ENCODE results near the gene RDX.
"Not testable (repeated sequence)": the region's sequence is repeated elsewhere in the genome, so short reads cannot be mapped to it uniquely, and the experiment has no call there.

Gene RDX

GRCh38 chr11:110272919-110273318 is 23.5 kb downstream of the RDX start:
- DNase-seq (ENCODE audit: low read depth in 1 of 2, low spot score in 1 of 2), result no peak

- DNase-seq (ENCODE audit: low read depth in 1 of 2, low spot score in 1 of 2), result no peak
Measured at GRCh38 chr11:110269996-110270395, 26.4 kb downstream of the RDX start.

DNA sequence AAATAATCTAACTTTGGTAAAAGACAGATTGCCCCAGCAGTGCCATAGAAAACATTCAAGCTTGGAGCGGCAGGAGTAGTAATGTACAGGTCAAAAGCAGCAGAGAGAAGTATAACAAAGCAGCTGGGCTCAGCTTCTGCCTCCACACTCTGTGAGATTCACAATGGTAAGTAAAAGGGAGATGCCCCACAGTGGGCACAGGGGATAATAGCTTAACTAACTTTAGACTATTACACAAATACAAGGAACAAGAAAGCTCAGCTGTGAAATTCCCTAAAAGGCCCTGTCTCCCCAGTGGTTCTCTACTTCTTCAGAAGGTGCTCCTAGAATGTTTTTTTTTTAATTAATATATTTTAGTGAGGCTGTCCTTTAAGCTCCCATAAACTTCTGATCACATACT is 28.0 kb downstream of the RDX start:
- DNase-seq (ENCODE audit: low read depth in 1 of 2, low spot score in 1 of 2), result no peak

GRCh38 chr11:110262072-110262403 is 34.4 kb downstream of the RDX start:
- no peak for DNase-seq (ENCODE audit: low read depth in 1 of 2, low spot score in 1 of 2)

- no peak for DNase-seq (ENCODE audit: low read depth in 1 of 2, low spot score in 1 of 2)
Measured at GRCh38 chr11:110261195-110262071, 35.0 kb downstream of the RDX start.

GRCh38 chr11:110253525-110253924 is 42.9 kb downstream of the RDX start:
- DNase-seq (ENCODE audit: low read depth in 1 of 2, low spot score in 1 of 2), result no peak

- DNase-seq (ENCODE audit: low read depth in 1 of 2, low spot score in 1 of 2), result no peak
Measured at GRCh38 chr11:110251836-110252235, 44.6 kb downstream of the RDX start.

GRCh38 chr11:110250168-110250567 is 46.2 kb downstream of the RDX start:
- DNase-seq (ENCODE audit: low read depth in 1 of 2, low spot score in 1 of 2), result no peak

DNA sequence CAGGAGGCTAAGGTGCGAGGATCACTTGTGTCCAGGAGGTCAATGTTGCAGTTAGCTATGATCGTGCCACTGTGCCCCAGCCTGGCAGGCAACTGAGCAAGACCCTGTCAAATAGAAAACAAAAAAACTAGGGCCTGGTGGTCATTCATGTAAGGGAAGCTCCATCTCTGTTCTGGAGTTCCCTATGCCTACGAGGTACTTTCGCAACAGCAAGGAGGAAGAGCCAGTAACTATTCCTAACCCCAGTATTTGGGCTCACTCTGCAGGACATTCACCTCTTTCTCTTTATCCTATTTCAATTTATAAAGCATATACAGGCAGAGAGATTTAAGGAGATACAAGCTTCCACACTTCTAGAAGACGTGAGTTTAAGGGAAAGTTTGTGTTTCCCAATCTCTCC is 46.6 kb downstream of the RDX start:
- no peak for DNase-seq (ENCODE audit: low read depth in 1 of 2, low spot score in 1 of 2)

DNA sequence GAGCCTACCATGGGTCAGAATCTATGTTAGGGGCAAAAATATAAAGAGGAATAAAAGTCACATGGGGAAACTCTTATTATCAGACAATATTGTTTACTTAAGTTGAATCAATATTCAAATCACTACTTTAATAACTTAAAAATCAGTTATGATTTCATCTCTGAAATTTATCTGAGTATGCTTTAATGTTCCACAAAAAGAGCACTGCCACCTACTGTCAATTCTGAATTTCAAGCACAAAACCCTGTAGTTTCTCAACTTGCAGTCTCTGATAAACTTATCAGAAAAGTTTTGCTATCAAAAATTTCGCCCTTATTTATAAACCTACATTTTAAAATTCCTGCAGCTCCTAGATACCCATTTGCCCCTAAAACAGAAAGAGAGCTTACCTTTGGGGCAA is 47.3 kb downstream of the RDX start:
- no peak for DNase-seq (ENCODE audit: low read depth in 1 of 2, low spot score in 1 of 2)

DNA sequence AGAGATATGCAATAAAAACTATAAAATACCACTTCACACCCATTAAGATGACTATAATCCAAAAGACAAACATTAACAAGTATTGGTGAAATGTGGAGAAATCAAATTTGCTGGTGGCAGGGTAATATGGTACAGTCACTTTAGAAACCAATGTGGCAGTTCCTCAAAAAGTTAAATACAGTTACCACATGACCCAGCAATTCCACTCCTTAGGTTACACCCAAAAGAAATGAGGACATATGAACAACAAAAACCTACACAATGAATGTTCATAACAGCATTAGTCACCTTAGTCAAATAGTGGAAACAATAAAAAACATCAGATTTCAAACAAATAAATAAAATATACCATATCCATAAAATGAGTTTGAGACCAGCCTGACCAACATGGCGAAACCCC is 52.6 kb downstream of the RDX start:
- DNase-seq (ENCODE audit: low read depth in 1 of 2, low spot score in 1 of 2), result no peak

DNA sequence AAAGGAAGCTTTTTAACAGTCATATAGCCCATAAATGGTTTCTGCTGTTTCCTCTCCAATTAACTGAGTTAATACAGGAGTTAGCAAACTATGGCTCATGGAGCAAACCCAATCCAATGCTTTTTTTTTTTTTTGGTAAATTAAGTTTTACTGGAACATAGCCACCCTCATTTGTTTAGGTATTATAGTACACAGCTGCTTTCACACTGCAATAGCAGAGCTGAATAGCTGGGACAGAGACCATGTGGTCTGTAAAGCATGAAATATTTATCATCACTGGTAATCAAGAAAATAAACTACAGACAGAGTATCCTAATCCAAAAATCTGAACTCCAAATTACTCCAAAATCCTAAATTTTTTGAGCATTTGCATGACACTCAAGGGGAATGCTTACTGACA is 53.7 kb downstream of the RDX start:
- DNase-seq (ENCODE audit: low read depth in 1 of 2, low spot score in 1 of 2), result no peak

GRCh38 chr11:110242188-110242587 is 54.2 kb downstream of the RDX start:
- no peak for DNase-seq (ENCODE audit: low read depth in 1 of 2, low spot score in 1 of 2)

GRCh38 chr11:110235966-110236365 is 60.4 kb downstream of the RDX start:
- no peak for DNase-seq (ENCODE audit: low read depth in 1 of 2, low spot score in 1 of 2)

DNA sequence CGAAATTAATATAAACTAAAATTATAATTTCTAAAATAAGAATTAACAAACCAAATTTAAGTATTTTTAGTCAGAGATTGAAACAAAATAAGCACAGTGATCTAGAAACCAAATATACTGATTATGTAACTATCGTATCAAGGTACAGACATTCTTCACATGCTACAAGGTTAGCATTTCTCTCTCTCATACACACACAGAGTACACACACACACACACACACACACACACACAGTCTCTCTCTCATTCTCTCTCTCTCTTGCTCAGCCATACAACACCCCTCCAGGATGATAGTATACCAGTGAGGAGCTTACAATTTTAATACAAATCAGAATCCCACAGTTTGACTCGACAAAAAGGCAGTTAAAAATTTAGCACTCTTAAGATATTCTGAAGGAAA is 66.0 kb downstream of the RDX start:
- DNase-seq (ENCODE audit: low read depth in 1 of 2, low spot score in 1 of 2), result no peak

DNA sequence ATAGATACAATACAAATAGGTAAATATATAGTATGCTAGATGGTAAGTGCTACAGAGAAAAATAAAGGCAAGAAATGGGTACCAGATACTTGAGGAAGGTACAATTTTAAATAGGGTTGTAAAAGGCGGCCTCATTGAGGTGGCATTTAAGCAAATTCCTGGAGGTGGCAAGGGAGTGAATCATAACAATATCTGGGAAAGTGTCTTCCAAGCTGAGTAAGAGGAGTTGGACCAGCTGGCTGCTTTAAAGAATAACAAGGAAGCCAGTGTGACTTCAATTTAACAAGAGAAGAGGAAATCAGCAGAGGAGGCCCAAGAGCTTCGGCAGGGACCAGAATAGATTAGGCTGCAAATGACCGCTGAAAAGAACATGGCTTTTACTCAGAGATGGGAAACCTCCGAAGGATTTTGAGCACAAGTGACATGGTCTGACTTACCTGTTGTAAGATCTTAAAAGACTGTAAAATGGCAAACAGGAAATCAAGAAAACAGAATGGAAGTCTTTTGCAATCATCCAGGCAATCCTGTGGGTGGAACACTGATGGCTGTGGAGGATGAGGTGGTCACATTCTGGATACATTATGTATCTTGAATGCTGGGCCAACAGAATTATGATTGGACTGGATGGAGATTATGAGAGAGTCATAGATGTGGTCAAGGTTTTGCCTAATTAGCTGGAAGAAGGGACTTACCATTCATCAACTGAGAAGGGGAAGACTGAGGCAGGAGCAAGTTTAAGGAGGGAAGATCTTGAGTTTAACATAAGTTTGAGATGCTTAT is 77.2 kb downstream of the RDX start:
- no peak for DNase-seq (ENCODE audit: low read depth in 1 of 2, low spot score in 1 of 2)

DNA sequence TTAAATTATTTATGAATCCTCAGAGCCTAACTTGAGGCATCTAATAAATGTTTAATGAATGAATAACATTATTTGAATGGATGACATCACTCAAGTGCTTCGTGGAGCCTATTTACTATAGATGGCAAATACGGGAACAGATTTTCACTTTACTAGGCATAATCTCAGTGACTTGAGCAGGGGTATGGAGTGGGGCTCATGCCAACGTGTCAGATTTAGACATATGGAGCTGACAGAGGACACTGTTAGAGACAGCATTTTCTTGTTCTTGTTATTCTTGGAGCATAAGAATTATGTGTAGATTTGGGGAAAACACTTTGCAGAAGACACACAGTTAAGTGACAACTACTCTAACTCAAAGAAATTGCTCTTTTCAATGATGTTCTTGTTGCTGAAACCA is 78.5 kb downstream of the RDX start:
- no peak for DNase-seq (ENCODE audit: low read depth in 1 of 2, low spot score in 1 of 2)

DNA sequence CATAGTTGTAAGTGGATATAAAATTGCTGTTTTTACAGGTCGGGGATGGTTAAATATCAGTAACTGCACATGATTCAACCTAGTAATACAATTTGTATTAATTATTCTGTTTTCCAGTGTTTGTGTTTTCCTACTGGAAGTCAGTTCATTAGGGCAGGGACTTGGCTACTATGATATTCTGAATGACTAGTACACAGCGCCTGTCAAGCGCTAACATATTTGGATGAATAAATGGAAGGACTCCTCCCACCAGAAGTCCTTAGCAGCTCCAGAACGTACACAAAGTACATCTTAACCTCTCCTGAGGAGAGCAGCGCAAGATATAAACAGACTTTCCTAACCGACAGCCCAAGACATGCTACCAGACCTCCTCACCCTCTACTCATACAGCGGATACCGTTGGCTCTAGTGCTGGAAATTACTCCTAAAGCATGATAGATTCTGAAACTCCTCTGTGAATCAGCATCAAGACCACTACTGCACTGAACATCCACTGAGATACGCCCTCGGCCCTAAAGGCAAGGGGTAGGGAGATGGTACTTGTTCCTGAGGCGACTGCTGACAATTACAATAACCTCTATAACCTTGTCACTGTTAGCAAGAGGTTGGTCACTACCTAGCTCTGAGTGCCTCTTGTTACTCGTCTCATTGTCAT is 79.1 kb downstream of the RDX start:
- DNase-seq (ENCODE audit: low read depth in 1 of 2, low spot score in 1 of 2), result no peak

DNA sequence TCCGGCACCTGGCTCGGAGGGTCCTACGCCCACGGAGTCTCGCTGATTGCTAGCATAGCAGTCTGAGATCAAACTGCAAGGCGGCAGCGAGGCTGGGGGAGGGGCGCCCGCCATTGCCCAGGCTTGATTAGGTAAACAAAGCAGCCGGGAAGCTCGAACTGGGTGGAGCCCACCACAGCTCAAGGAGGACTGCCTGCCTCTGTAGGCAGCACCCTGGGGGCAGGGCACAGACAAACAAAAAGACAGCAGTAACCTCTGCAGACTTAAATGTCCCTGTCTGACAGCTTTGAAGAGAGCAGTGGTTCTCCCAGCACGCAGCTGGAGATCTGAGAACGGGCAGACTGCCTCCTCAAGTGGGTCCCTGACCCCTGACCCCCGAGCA is 87.1 kb downstream of the RDX start:
- DNase-seq (ENCODE audit: low read depth in 1 of 2, low spot score in 1 of 2), result not testable (repeated sequence)

DNA sequence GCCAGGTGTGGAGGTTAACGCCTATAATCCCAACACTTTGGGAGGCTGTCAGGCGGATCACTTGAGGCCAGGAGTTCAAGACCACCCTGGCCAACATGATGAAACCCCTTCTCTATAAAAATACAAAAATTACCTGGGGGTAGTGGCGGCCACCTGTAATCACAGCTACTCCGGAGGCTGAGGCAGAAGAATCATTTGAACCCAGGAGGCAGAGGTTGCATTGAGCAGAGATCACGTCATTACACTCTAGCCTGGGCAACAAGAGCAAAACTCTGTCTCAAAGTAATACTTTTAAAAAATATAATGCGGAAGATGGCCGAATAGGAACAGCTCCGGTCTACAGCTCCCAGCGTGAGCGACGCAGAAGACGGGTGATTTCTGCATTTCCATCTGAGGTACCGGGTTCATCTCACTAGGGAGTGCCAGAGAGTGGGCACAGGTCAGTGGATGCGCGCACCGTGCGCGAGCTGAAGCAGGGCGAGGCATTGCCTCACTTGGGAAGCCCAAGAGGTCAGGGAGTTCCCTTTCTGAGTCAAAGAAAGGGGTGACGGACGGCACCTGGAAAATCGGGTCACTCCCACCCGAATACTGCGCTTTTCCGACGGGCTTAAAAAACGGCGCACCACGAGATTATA is 87.6 kb downstream of the RDX start:
- not testable (repeated sequence) for DNase-seq (ENCODE audit: low read depth in 1 of 2, low spot score in 1 of 2)

- DNase-seq (ENCODE audit: low read depth in 1 of 2, low spot score in 1 of 2), result no peak
Measured at GRCh38 chr11:110207123-110207522, 89.3 kb downstream of the RDX start.

GRCh38 chr11:110200836-110201235 is 95.6 kb downstream of the RDX start:
- no peak for DNase-seq (ENCODE audit: low read depth in 1 of 2, low spot score in 1 of 2)

Measured in activated CD4-positive, alpha-beta T cell treated with anti-CD3 and anti-CD28 coated beads, Interleukin-2, amount 50 U/mL, for 24 hours (primary cell).